GM12878 (cell line): ENCODE measurements around the gene ATP8A1. TPM values are rescaled to one million over a fixed set of nuclear protein-coding genes. Genes with fewer than 3 reads are reported as not detected.

Experiments used
- ATF7 ChIP-seq: fragments of 450-650 bp; IDR thresholded peaks from 2 replicates; pipeline ENCODE4 v1.6.1; 2016; ENCODE audit warnings: low read depth, mild to moderate bottlenecking
- E2F8 ChIP-seq: fragments of 450-650 bp; IDR thresholded peaks from 2 replicates; pipeline ENCODE4 v1.6.1; 2018; ENCODE audit warnings: mild to moderate bottlenecking, low read depth, moderate library complexity; ENCODE audit not compliant: partially characterized antibody
- HDGF ChIP-seq: fragments of 450-650 bp; IDR thresholded peaks from 2 replicates; pipeline ENCODE4 v1.6.1; 2016; ENCODE audit warnings: antibody characterized with exemption
- IRF4 ChIP-seq: IDR thresholded peaks from 2 replicates; pipeline ENCODE4 v1.6.1; 2011; ENCODE audit warnings: low read depth, low read length
- NBN ChIP-seq: fragments of 450-650 bp; IDR thresholded peaks from 2 replicates; pipeline ENCODE4 v1.6.1; 2016
- RB1 ChIP-seq: fragments of 450-650 bp; formaldehyde crosslinking; IDR thresholded peaks from 2 replicates; pipeline ENCODE4 v1.6.1; 2017; ENCODE audit warnings: mild to moderate bottlenecking, borderline replicate concordance
- RELA ChIP-seq: fragments of 450-650 bp; IDR thresholded peaks from 2 replicates; pipeline ENCODE4 v1.8.0; 2014; ENCODE audit warnings: borderline replicate concordance; ENCODE audit not compliant: partially characterized antibody
- SIN3A ChIP-seq: IDR thresholded peaks from 2 replicates; pipeline ENCODE4 v1.6.1; 2012; ENCODE audit warnings: low read depth, low read length, improper control_type of control experiment
- SMAD5 ChIP-seq: IDR thresholded peaks from 2 replicates; pipeline ENCODE4 v1.6.1; 2016; ENCODE audit warnings: antibody characterized with exemption, low read depth
- TCF12 ChIP-seq: IDR thresholded peaks from 2 replicates; pipeline ENCODE4 v1.6.1; 2011; ENCODE audit warnings: low read depth, mild to moderate bottlenecking, low read length
- TCF7 ChIP-seq: IDR thresholded peaks from 2 replicates; pipeline ENCODE4 v1.6.1; 2014; ENCODE audit warnings: antibody characterized with exemption, borderline replicate concordance
- ZBED1 ChIP-seq: IDR thresholded peaks from 2 replicates; pipeline ENCODE4 v1.6.1; 2016; ENCODE audit warnings: borderline replicate concordance
- ZNF207 ChIP-seq: fragments of 450-650 bp; IDR thresholded peaks from 2 replicates; pipeline ENCODE4 v1.6.1; 2014; ENCODE audit warnings: antibody characterized with exemption, mild to moderate bottlenecking, borderline replicate concordance
- ZNF622 ChIP-seq: fragments of 450-650 bp; IDR thresholded peaks from 2 replicates; pipeline ENCODE4 v1.6.1; 2017; ENCODE audit warnings: mild to moderate bottlenecking, inconsistent platforms
- polyA plus RNA-seq, 11 experiments: library from polyadenylated mRNA; depleted of rRNA in 4 of 11; unstranded in 6 of 11; stranded (reverse) in 5 of 11; fragments of >200 nt; fragmentation: Nextera tagmentation in 4 of 11; fragmentation: Illumina TruSeq in 1 of 11; extraction: Ambion mirVana in 4 of 11; extraction: Trizol in 1 of 11; gene quantifications; 1 replicate in 1 of 11; 2 replicates in 10 of 11; pipeline versions ENCODE4 v1.2.1 to v1.2.3, GENCODE V29; 2011 to 2016; ENCODE audit warnings: inconsistent platforms in 2 of 11, missing spikeins in 2 of 11, low read depth in 1 of 11
- total RNA-seq, 4 experiments: library from RNA; depleted of rRNA in 3 of 4; stranded (reverse); fragments of >200 nt in 3 of 4; fragmentation: Illumina TruSeq in 1 of 4; extraction: Trizol in 1 of 4; gene quantifications; 2 replicates each; pipeline versions ENCODE4 v1.2.1 to v1.2.3, GENCODE V29; 2013 to 2021
- TF ChIP-seq, protein P1 (sequence below): fragments of 450-650 bp; IDR thresholded peaks from 2 replicates; pipeline ENCODE4 v1.6.1; 2017; ENCODE audit warnings: antibody characterized with exemption, mild to moderate bottlenecking, moderate library complexity
- TF ChIP-seq, protein P2 (sequence below): IDR thresholded peaks from 2 replicates; pipeline ENCODE4 v1.6.1; 2011; ENCODE audit warnings: borderline replicate concordance, low read depth, mild to moderate bottlenecking, moderate library complexity, mixed read lengths, low read length; ENCODE audit not compliant: insufficient read depth; ENCODE audit errors: extremely low read length
- TF ChIP-seq, protein P3 (sequence below): fragments of 450-650 bp; IDR thresholded peaks from 2 replicates; pipeline ENCODE4 v1.6.1; 2017; ENCODE audit warnings: mild to moderate bottlenecking, moderate library complexity
- TF ChIP-seq, protein P4 (sequence below): fragments of 450-650 bp; IDR thresholded peaks from 2 replicates; pipeline ENCODE4 v1.6.1; 2017; ENCODE audit warnings: low read depth, mild to moderate bottlenecking, moderate library complexity

ATP8A1 gene
- total and polyA plus RNA-seq, 10 of the 15 experiments (the other 5 are each of a cell fraction or from before 2014, with no cell fraction given), result 9.0 to 116 (median 37.3) TPM

- TF ChIP-seq, protein P1, sequence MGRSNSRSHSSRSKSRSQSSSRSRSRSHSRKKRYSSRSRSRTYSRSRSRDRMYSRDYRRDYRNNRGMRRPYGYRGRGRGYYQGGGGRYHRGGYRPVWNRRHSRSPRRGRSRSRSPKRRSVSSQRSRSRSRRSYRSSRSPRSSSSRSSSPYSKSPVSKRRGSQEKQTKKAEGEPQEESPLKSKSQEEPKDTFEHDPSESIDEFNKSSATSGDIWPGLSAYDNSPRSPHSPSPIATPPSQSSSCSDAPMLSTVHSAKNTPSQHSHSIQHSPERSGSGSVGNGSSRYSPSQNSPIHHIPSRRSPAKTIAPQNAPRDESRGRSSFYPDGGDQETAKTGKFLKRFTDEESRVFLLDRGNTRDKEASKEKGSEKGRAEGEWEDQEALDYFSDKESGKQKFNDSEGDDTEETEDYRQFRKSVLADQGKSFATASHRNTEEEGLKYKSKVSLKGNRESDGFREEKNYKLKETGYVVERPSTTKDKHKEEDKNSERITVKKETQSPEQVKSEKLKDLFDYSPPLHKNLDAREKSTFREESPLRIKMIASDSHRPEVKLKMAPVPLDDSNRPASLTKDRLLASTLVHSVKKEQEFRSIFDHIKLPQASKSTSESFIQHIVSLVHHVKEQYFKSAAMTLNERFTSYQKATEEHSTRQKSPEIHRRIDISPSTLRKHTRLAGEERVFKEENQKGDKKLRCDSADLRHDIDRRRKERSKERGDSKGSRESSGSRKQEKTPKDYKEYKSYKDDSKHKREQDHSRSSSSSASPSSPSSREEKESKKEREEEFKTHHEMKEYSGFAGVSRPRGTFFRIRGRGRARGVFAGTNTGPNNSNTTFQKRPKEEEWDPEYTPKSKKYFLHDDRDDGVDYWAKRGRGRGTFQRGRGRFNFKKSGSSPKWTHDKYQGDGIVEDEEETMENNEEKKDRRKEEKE, result no peak
- TF ChIP-seq, protein P2, sequence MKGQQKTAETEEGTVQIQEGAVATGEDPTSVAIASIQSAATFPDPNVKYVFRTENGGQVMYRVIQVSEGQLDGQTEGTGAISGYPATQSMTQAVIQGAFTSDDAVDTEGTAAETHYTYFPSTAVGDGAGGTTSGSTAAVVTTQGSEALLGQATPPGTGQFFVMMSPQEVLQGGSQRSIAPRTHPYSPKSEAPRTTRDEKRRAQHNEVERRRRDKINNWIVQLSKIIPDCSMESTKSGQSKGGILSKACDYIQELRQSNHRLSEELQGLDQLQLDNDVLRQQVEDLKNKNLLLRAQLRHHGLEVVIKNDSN, result no peak
- TF ChIP-seq, protein P3, sequence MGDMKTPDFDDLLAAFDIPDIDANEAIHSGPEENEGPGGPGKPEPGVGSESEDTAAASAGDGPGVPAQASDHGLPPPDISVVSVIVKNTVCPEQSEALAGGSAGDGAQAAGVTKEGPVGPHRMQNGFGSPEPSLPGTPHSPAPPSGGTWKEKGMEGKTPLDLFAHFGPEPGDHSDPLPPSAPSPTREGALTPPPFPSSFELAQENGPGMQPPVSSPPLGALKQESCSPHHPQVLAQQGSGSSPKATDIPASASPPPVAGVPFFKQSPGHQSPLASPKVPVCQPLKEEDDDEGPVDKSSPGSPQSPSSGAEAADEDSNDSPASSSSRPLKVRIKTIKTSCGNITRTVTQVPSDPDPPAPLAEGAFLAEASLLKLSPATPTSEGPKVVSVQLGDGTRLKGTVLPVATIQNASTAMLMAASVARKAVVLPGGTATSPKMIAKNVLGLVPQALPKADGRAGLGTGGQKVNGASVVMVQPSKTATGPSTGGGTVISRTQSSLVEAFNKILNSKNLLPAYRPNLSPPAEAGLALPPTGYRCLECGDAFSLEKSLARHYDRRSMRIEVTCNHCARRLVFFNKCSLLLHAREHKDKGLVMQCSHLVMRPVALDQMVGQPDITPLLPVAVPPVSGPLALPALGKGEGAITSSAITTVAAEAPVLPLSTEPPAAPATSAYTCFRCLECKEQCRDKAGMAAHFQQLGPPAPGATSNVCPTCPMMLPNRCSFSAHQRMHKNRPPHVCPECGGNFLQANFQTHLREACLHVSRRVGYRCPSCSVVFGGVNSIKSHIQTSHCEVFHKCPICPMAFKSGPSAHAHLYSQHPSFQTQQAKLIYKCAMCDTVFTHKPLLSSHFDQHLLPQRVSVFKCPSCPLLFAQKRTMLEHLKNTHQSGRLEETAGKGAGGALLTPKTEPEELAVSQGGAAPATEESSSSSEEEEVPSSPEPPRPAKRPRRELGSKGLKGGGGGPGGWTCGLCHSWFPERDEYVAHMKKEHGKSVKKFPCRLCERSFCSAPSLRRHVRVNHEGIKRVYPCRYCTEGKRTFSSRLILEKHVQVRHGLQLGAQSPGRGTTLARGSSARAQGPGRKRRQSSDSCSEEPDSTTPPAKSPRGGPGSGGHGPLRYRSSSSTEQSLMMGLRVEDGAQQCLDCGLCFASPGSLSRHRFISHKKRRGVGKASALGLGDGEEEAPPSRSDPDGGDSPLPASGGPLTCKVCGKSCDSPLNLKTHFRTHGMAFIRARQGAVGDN, result peak; percentile 21; the same call in 1 of the 2 replicates
- TF ChIP-seq, protein P4, sequence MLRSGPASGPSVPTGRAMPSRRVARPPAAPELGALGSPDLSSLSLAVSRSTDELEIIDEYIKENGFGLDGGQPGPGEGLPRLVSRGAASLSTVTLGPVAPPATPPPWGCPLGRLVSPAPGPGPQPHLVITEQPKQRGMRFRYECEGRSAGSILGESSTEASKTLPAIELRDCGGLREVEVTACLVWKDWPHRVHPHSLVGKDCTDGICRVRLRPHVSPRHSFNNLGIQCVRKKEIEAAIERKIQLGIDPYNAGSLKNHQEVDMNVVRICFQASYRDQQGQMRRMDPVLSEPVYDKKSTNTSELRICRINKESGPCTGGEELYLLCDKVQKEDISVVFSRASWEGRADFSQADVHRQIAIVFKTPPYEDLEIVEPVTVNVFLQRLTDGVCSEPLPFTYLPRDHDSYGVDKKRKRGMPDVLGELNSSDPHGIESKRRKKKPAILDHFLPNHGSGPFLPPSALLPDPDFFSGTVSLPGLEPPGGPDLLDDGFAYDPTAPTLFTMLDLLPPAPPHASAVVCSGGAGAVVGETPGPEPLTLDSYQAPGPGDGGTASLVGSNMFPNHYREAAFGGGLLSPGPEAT, result 0 out of 2 replicates have a peak, but pooled peaks have one; percentile 24
- TF ChIP-seq HDGF (no peak), SMAD5 (no peak), RELA (no peak), E2F8 (no peak), ATF7 (no peak), TCF12 (no peak), TCF7 (no peak), ZNF622 (no peak), IRF4 (no peak), SIN3A (no peak), NBN (no peak), ZBED1 (no peak), RB1 (no peak), ZNF207 (no peak)
Observed at GRCh38 chr4:42632653-42633382, 24.1 kb downstream of the ATP8A1 start (continued).
